Stimulated activated naive CD4-positive, alpha-beta T cell (primary cell): ENCODE measurements around the gene DDX53.

Experiments
- DNase-seq, 6 experiments: peaks; one replicate each; lab custom pipeline; 2025; lab: John Stamatoyannopoulos, UW

The DDX53 gene

GRCh38 chrX:22999696-23000223 is at the start of gene DDX53:
Gene DDX53, plus strand, starts transcription at chrX:22999960. Its CDS starts 98 bp downstream, at chrX:23000058.
- no peak for DNase-seq

DNA sequence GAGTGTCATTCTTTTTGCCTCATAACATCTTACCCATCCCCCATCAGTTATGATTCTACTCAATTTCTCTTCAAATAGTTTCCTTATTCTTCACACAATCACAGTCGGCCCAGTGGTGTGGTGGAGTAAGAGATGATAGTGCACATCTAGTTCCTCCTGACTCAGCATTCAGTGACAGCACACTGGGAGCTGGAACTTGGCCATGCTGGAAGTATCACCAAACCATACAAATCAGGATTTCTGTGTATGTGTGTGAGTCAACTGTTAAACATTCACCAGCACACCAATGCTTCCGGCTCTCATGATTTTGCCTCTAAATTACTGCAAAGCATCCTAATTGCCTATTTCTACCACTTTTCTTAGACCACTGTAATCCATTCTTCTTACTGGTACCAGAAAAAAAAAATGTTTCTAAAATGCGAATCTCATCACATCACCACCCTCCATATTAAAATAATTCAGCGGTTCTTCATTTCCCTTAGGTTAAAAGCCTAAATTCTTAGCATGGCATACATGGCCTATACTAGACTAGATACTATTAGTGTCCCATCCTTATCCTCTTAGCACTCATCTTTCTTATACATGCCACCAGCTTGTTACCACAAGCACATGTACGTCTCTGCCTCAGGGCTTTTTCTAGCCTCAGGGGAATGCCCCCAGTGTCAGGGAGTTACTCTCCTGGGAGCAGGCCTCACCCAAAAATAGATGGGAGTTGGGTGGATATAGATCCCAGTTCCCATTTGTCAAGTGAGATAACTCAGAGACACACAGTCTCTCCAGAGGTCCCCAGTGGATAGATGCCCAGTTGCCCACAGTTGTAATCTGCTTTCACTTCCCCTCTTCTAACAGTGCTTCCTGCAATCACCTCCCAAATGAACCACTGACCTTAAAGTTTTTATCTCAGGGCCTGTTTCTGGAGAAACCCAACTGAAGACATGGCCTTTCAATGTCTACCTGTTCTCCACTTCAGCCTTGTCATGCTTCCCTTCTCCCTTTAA is 49.2 kb upstream of the DDX53 start:
- DNase-seq, result no peak

DNA sequence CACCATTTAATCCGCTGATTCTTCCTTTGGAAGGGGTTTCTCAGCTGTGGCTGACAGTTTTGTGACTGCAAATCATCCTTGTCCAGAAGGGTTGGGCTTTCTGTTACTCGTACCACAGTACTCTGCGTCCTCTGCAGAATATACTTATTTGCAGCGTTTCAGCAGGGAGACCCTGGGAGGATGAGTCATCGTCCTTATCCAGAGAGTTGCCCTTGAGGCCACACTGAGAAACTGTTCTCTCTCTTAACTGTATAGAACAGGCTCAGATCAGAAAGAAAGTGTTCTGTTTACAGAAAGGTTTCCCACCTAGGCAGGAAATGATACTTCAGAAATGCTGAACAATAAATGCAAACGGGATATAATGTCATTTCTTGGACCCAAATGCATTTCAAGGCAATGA is 47.8 kb upstream of the DDX53 start:
- no peak for DNase-seq

DNA sequence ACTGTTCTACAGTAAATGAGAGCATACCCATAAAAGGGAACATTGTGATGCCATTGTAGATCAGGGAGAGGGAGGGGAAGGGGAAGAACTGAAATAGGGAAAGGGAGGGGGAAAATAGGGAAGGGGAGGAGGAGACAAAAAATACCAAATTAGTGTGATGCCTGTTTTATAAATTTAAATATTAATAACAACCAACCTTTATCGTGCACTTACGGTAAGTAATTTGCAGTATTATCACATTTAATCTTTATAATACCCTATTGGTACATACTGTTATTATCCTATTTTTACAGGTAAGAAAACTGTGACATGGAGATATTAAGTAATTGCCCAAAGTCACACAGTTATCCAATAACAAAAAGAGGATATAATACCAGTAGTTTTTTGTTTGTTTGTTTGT is 41.5 kb upstream of the DDX53 start:
- DNase-seq, result no peak

DNA sequence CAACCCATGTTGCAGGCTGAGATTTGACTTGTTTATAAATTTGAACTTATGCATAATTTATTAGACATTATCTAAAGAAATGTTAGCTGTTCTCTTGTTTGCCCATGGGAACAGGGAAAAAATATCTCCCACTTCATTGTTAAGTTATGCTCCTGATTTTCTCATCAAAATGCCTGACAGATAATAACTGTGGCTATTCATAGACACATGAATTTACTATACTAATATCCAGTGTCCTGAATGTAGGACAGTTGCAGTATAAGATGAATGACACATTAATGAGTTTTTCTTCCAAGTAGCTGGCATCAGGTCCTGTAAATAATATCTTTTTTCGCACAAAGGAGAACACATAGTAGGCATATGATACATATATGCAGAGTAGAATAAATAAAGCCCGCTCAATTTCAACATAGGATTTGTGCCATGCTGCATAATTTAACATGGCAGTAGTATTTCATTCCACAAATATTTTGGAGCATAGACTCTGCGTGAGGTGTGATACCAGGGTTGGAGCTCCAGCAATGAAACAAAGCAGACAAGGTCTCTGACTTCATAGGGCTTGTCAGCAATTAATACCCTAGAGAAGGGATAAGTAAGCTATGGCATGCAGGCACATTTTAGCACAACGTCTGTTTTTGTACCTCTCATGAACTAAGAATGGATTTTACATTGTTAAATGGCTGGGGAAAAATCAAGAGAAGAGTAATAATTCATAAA is 40.4 kb upstream of the DDX53 start:
- no peak for DNase-seq

GRCh38 chrX:22963196-22963595 is 36.6 kb upstream of the DDX53 start:
- DNase-seq, result no peak

GRCh38 chrX:22968494-22968893 is 31.3 kb upstream of the DDX53 start:
- no peak for DNase-seq

GRCh38 chrX:22969411-22969810 is 30.3 kb upstream of the DDX53 start:
- DNase-seq, result no peak

- no peak for DNase-seq
Observed at GRCh38 chrX:22970861-22971260, 28.9 kb upstream of the DDX53 start.

- DNase-seq, result no peak
Observed at GRCh38 chrX:22974616-22975015, 25.1 kb upstream of the DDX53 start.

GRCh38 chrX:22975786-22976185 is 24.0 kb upstream of the DDX53 start:
- no peak for DNase-seq

DNA sequence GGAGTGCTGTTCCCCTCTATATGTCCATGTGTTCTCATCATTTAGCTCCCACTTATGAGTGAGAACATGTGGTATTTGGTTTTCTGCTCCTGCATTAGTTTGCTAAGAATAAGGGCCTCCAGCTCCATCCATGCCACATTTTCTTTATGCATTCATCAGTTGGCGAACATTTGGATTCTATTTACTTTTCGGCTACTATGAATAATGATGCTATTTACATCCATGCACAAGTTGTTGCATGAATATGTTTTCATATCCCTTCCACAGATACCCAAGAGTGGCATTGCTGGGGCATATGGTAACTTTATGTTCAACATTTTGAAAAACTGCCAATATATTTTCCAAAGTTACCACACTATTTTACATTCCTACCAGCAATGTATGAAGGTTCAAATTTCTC is 13.8 kb upstream of the DDX53 start:
- no peak for DNase-seq

GRCh38 chrX:22987452-22987851 is 12.3 kb upstream of the DDX53 start:
- no peak for DNase-seq

DNA sequence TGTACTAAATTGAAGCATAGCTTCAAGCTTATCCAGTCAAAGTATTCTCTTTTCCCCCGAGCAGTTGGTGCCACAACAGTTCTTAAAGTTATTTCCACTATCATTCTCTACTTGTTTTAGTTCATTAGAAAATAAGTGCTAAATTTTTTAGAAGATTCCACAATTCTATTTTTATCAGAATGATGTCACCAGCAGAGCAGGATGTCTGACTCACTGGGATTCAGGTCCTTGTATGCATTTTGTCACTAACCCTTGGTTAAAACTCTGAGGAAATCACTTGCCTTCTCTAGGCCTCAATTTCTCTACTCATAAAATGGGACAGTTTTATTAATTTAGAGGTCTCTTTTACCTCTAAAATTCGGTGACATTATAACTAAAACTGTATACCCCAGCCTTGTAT is 3.4 kb downstream of the DDX53 start:
- no peak for DNase-seq

DNA sequence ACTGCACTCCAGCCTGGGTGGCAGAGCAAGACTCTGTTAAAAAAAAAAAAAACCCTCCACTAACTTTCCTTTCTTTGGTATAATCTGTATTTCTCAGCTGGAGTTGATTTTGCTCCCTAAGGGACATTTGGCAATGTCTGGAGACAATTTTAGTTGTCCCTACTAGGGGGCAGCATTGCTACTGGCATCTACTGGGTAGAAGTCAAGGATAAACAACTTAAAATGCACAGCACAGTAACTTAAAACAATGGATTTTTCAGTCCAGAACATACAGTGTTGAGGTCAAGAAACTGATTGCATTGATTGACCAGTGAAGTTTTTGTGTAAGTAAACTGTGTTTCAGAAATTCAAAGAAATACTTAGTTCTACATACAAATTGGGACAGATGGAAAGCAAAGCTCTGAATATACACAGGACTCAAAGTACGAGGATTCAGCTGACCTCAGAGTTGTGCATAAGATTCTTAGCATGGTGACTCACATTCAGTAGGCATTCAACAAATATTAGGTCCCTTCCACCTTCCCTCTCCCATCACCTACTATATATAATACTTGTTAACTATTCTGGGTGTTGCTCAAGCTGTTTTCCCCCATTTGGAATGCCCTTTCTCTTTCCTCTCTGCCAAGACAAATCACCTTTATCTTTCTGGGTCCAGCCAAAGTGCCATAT is 8.8 kb downstream of the DDX53 start:
- no peak for DNase-seq

DNA sequence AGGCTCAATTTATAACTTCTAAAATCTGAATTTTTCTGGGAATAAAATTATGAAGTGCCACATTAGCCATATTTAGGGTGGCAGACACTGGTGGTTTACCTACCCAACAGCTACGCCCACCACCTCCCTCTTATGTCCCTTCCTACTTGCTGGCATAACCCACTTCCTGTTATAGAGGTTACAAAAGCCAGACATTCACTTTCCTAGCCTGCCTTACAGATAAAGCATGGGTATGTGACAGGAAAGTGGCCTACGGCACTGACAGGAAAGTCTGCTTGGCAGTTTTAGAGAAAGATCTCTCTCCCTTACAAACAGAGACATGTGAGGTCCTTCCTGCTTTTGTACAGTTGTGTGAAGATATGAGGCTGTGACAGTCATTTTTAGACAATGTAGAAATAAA is 12.4 kb downstream of the DDX53 start:
- DNase-seq, result peak in 3 of 6 experiments; percentile 0 to 8 (median 5)

DNA sequence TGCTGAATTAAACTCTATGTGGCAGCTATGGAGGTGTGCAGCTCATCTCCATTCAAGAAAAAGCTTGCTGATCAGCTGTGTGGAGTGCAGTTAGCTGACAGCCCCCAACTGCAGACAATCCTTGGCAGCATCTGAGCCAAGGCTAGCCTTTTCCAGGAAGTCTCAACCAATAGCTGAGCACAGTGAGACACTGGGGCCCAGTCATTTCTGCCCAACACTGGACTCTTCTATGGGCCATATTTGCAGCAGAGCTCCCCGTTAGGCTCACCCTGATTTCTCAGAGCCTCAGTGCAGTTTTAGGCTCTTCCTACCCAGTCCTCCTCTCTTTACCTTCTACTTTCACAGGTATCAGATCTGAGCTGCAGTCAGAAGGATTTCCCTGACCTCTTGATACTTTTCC is 12.9 kb downstream of the DDX53 start:
- peak in 1 of 6 experiments; percentile 0 for DNase-seq

DNA sequence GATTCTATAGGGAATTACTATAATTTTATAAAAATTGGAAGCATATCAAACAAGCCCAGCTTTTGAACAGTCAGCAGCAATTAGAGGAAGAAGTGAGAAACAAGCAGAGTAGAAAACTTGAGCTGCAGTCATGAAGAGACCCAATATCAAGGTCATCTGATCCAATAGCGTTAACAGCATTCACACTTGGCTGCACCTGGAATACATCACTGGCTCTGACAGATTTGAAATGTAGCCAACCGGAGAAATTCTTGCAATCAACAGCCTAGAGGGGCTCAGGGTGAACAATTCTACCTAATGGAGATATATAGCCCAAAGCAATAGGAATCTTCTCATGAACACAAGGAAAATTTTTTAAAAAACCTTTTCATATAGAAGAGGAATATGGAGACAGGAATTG is 13.6 kb downstream of the DDX53 start:
- no peak for DNase-seq

- no peak for DNase-seq
Observed at GRCh38 chrX:23031600-23031999, 31.8 kb downstream of the DDX53 start.

- no peak for DNase-seq
Observed at GRCh38 chrX:23035493-23035892, 35.7 kb downstream of the DDX53 start.

- DNase-seq, result no peak
Observed at GRCh38 chrX:23046443-23046842, 46.7 kb downstream of the DDX53 start.
